HepG2 (cell line): ENCODE data around the gene CALM1. TPM values are rescaled to one million over a fixed set of nuclear protein-coding genes. Genes with fewer than 3 reads are reported as not detected.

Experiments
- ATAC-seq: fragments of 200-7000 bp; cut with Tn5 transposase; 3 replicates; pipeline ENCODE4 v1.9.1; 2020; ENCODE audit warnings: mild to moderate bottlenecking, moderate library complexity
- BruUV-seq: library from RNA; stranded (reverse); fragments of 400-500 nt; replicated peaks from 2 replicates; lab custom pipeline; 2021; lab: Mats Ljungman, UMichigan
- CTCF ChIA-PET: fragments of 300-600 bp; formaldehyde crosslinking; extraction: SDS; loops from one replicate; lab custom pipeline; 2021; ENCODE audit warnings: low total read pairs, inconsistent platforms, low intra/inter-chr PET ratio; lab: Yijun Ruan, JAX
- POLR2A ChIA-PET: fragments of 350-600 bp; sonication (Branson Sonifier 250); formaldehyde crosslinking; loops from one replicate; lab custom pipeline; 2020; ENCODE audit warnings: antibody characterized with exemption, inconsistent platforms; lab: Yijun Ruan, JAX
- DNase-seq: peaks from one replicate; pipeline ENCODE4 v3.0.0-alpha.2; 2015; ENCODE audit warnings: low spot score
- FAIRE-seq: peaks from 3 replicates; lab custom pipeline; 2011; peaks lifted over from hg19 to GRCh38; lab: Jason Lieb, UNC
- H2AFZ ChIP-seq: one replicate; pipeline ENCODE4 v1.6.1; 2011; ENCODE audit warnings: low read length, inconsistent platforms
- H3K27ac ChIP-seq: fragments of 300-600 bp; 3 replicates; pipeline ENCODE4 v1.8.0; 2011; ENCODE audit warnings: mixed run types, mild to moderate bottlenecking, mixed read lengths, low read length, inconsistent platforms; ENCODE audit not compliant: insufficient read depth; ENCODE audit errors: extremely low read length
- H3K27me3 ChIP-seq, 2 experiments: fragments of 200-600 bp in 1 of 2; 2 replicates in 1 of 2; 3 replicates in 1 of 2; pipeline versions ENCODE4 v1.6.0 to v1.8.0; 2011; ENCODE audit warnings: low read length in 2 of 2, mild to moderate bottlenecking in 2 of 2, moderate library complexity in 2 of 2, inconsistent platforms in 1 of 2; ENCODE audit not compliant: insufficient read depth in 2 of 2, control insufficient read depth in 1 of 2
- H3K36me3 ChIP-seq, 2 experiments: fragments of 200-600 bp in 1 of 2; replicated peaks in 1 of 2; 2 replicates in 1 of 2; 3 replicates in 1 of 2; pipeline versions ENCODE4 v1.5.1 to v1.8.0; 2011; ENCODE audit warnings: low read length in 2 of 2, inconsistent platforms in 1 of 2; ENCODE audit not compliant: insufficient read depth in 2 of 2, control insufficient read depth in 1 of 2
- H3K4me1 ChIP-seq: 2 replicates; pipeline ENCODE4 v1.5.1; 2012; ENCODE audit warnings: low read length, inconsistent platforms; ENCODE audit not compliant: insufficient read depth
- H3K4me2 ChIP-seq: 2 replicates; pipeline ENCODE4 v1.6.0; 2011; ENCODE audit warnings: low read depth, low read length, inconsistent platforms
- H3K4me3 ChIP-seq, 3 experiments: fragments of 200-600 bp in 1 of 3; sonication (generic), shearing (Covaris generic) in 1 of 3; replicated peaks in 1 of 3; 2 replicates each; pipeline ENCODE4 v1.5.1; 2011 to 2016; ENCODE audit warnings: low read length in 3 of 3, inconsistent platforms in 2 of 3, low read depth in 2 of 3, mild to moderate bottlenecking in 2 of 3, control low read depth in 1 of 3, mixed read lengths in 1 of 3; ENCODE audit not compliant: insufficient read depth in 1 of 3
- H3K79me2 ChIP-seq: one replicate; pipeline ENCODE4 v1.6.1; 2011; ENCODE audit warnings: low read length, inconsistent platforms; ENCODE audit not compliant: insufficient read depth
- H3K9ac ChIP-seq: 2 replicates; pipeline ENCODE4 v1.6.0; 2011; ENCODE audit warnings: mild to moderate bottlenecking, low read depth, low read length, inconsistent platforms; ENCODE audit not compliant: insufficient read depth
- H3K9me3 ChIP-seq: 2 replicates; pipeline ENCODE4 v1.5.1; 2012; ENCODE audit warnings: mild to moderate bottlenecking, low read length
- H4K20me1 ChIP-seq: 2 replicates; pipeline ENCODE4 v1.6.0; 2011; ENCODE audit warnings: inconsistent platforms, mild to moderate bottlenecking, low read length, moderate library complexity; ENCODE audit not compliant: insufficient read depth
- HNF4A ChIP-seq: sonication (generic); formaldehyde crosslinking; IDR thresholded peaks from 2 replicates; pipeline ENCODE4 v1.4.0; 2020; ENCODE audit warnings: missing genetic modification reagents
- RERE ChIP-seq: IDR thresholded peaks from 2 replicates; pipeline ENCODE4 v1.6.1; 2016; ENCODE audit warnings: low read depth, missing genetic modification reagents, missing compliant biosample characterization
- SP5 ChIP-seq: IDR thresholded peaks from 2 replicates; pipeline ENCODE4 v1.6.1; 2016; ENCODE audit warnings: low read depth, borderline replicate concordance
- ZNF207 ChIP-seq: fragments of 450-650 bp; IDR thresholded peaks from 2 replicates; pipeline ENCODE4 v1.6.1; 2016; ENCODE audit warnings: antibody characterized with exemption, borderline replicate concordance
- ZNF564 ChIP-seq: sonication (generic); formaldehyde crosslinking; IDR thresholded peaks from 2 replicates; pipeline ENCODE4 v1.8.1; 2023; ENCODE audit warnings: mild to moderate bottlenecking, missing genetic modification reagents
- ZNF570 ChIP-seq: sonication (generic); formaldehyde crosslinking; IDR thresholded peaks from 2 replicates; pipeline ENCODE4 v1.4.0; 2020; ENCODE audit warnings: mild to moderate bottlenecking, missing genetic modification reagents, borderline replicate concordance
- WGBS: methylation state at CpG from one replicate; pipeline ENCODE4 v1.1.6; 2017; ENCODE audit warnings: low lambda C conversion rate; 5-methylcytosine and 5-hydroxymethylcytosine counted together
- in situ Hi-C: cut with HindIII; loops from 2 replicates; pipeline ENCODE4 v1.10.0; 2017; ENCODE audit warnings: low pct_unique_long_range_greater_than_20kb; ENCODE audit not compliant: extremely low pct_ligation_motif_present
- intact Hi-C: fragments of 100-400 bp; cut with micrococcal nuclease; formaldehyde crosslinking; loops from one replicate; pipeline ENCODE4 v1.10.0; 2022; ENCODE audit not compliant: unreplicated experiment
- polyA plus RNA-seq, 8 experiments: library from polyadenylated mRNA; depleted of rRNA in 3 of 8; stranded (reverse) in 7 of 8; unstranded in 1 of 8; fragments of >200 nt; fragmentation: Illumina TruSeq in 4 of 8; extraction: Trizol in 4 of 8; gene quantifications; 2 replicates each; pipeline versions ENCODE4 v1.2.1 to v1.2.3, GENCODE V29; 2011 to 2016; ENCODE audit warnings: low read depth in 4 of 8, missing spikeins in 1 of 8, mixed read lengths in 1 of 8; ENCODE audit not compliant: insufficient read depth in 1 of 8
- total RNA-seq, 5 experiments: library from RNA; depleted of rRNA; stranded (reverse); fragments of >200 nt; fragmentation: Illumina TruSeq; extraction: Trizol; gene quantifications; 2 replicates each; pipeline ENCODE4 v1.2.3, GENCODE V29; 2016; ENCODE audit warnings: low read depth in 1 of 5

CALM1 gene
- total and polyA plus RNA-seq, 2 of the 13 experiments (the other 11 are each of a cell fraction or from before 2014, with no cell fraction given): 110 to 238 TPM

- TF ChIP-seq RERE (CRISPR knock-in tag): no peak
These were observed 34.8 kb upstream of the CALM1 start (continued) for GRCh38 chr14:90361865-90362557.

GRCh38 chr14:90362558-90362896, 34.3 kb upstream of the CALM1 start:
- H3K4me2 ChIP-seq: peak overlapping the region; percentile 45; the same call in 1 of the 2 replicates
- FAIRE-seq (no peak), DNase-seq (peak; percentile 13), ATAC-seq (peak; percentile 51)
- H3K9me3 ChIP-seq: no peaks in the 10 kb centered on the region
- ChIA-PET POLR2A (no interaction called here), CTCF (no interaction called here)
- H3K9ac ChIP-seq: no peak overlapping the region
- H3K27me3 ChIP-seq: no peaks in the 10 kb centered on the region
- in situ Hi-C loops (no loop called here), intact Hi-C loops (no loop called here)
- peaks cover 34% of the 10 kb centered on the region for H3K4me1 ChIP-seq
- H3K4me3 ChIP-seq: no peak overlapping the region; a peak in 1 of 6 replicates
- no peaks in the 10 kb centered on the region for H4K20me1 ChIP-seq
- no peak overlapping the region for H2AFZ ChIP-seq
- no TSS peak for BruUV-seq
- WGBS: 1% methylated on average over 4 of the region's 4 CpGs
- no peaks in the 10 kb centered on the region for H3K36me3 ChIP-seq
- H3K27ac ChIP-seq: no peak overlapping the region
- TF ChIP-seq ZNF564 (CRISPR knock-in tag) (peak; percentile 99), ZNF207 (no peak), HNF4A (CRISPR knock-in tag) (0 out of 2 replicates have a peak, but pooled peaks have one; percentile 14), SP5 (CRISPR knock-in tag) (0 out of 2 replicates have a peak, but pooled peaks have one; percentile 20), ZNF570 (no peak)
- no peaks in the 10 kb centered on the region for H3K79me2 ChIP-seq
